SK-N-SH (cell line): ENCODE data around the gene NBEA. TPM values are rescaled to one million over a fixed set of nuclear protein-coding genes. Genes with fewer than 3 reads are reported as not detected.

Source experiments
- CTCF ChIA-PET: fragments of 300-600, 350-600 bp; formaldehyde crosslinking; extraction: SDS; loops from one replicate; lab custom pipeline; 2021; lab: Yijun Ruan, JAX
- POLR2A ChIA-PET: fragments of 350-600 bp; sonication (Branson Sonifier 250); formaldehyde crosslinking; extraction: SDS; loops from one replicate; lab custom pipeline; 2020; ENCODE audit warnings: antibody characterized with exemption, inconsistent platforms; lab: Yijun Ruan, JAX
- DNase-seq: peaks from one replicate; pipeline ENCODE4 v3.0.0; 2012
- H2AFZ ChIP-seq: fragments of 200-600 bp; sonication (generic); 2 replicates; pipeline ENCODE4 v1.8.1; 2016; ENCODE audit warnings: antibody characterized with exemption, mild to moderate bottlenecking, low read depth
- H3F3A ChIP-seq: fragments of 200-600 bp; sonication (generic); replicated peaks from 2 replicates; pipeline ENCODE3; 2016; ENCODE audit warnings: antibody characterized with exemption, mild to moderate bottlenecking; ENCODE audit not compliant: insufficient read depth
- H3K27ac ChIP-seq, 2 experiments: fragments of 200-500 bp in 1 of 2; fragments of 200-600 bp in 1 of 2; sonication (Bioruptor generic) in 1 of 2; sonication (generic), shearing (Covaris generic) in 1 of 2; 2 replicates each; pipeline versions ENCODE4 v1.5.1 to v1.6.1; 2014 to 2016; ENCODE audit warnings: low read depth in 2 of 2, inconsistent platforms in 1 of 2, low read length in 1 of 2, mild to moderate bottlenecking in 1 of 2, mixed read lengths in 1 of 2
- H3K27me3 ChIP-seq: fragments of 200-600 bp; sonication (generic), shearing (Covaris generic); 2 replicates; pipeline ENCODE4 v1.6.1; 2016; ENCODE audit warnings: mixed run types; ENCODE audit not compliant: insufficient read depth
- H3K36me3 ChIP-seq, 2 experiments: fragments of 200-500 bp in 1 of 2; fragments of 200-600 bp in 1 of 2; sonication (Bioruptor generic) in 1 of 2; sonication (generic) in 1 of 2; replicated peaks in 1 of 2; 2 replicates each; pipeline versions ENCODE3 to v1.5.1; 2014 to 2016; ENCODE audit warnings: low read length in 1 of 2, mild to moderate bottlenecking in 1 of 2; ENCODE audit not compliant: insufficient read depth in 2 of 2, control insufficient read depth in 1 of 2
- H3K4me1 ChIP-seq, 2 experiments: fragments of 200-500 bp in 1 of 2; fragments of 200-600 bp in 1 of 2; sonication (Bioruptor generic) in 1 of 2; sonication (generic), shearing (Covaris generic) in 1 of 2; 2 replicates each; pipeline versions ENCODE4 v1.5.1 to v1.6.1; 2014 to 2016; ENCODE audit warnings: low read depth in 1 of 2, low read length in 1 of 2, mixed run types in 1 of 2; ENCODE audit not compliant: insufficient read depth in 2 of 2, control insufficient read depth in 1 of 2
- H3K4me2 ChIP-seq: fragments of 200-600 bp; sonication (generic), shearing (Covaris generic); 2 replicates; pipeline ENCODE4 v1.6.1; 2017; ENCODE audit warnings: mixed run types
- H3K4me3 ChIP-seq, 2 experiments: fragments of 200-500 bp in 1 of 2; fragments of 200-600 bp in 1 of 2; sonication (Bioruptor generic) in 1 of 2; sonication (generic), shearing (Covaris generic) in 1 of 2; 2 replicates each; pipeline versions ENCODE4 v1.5.1 to v1.8.1; 2014 to 2016; ENCODE audit warnings: low read depth in 2 of 2, inconsistent platforms in 1 of 2, low read length in 1 of 2, mild to moderate bottlenecking in 1 of 2, mixed read lengths in 1 of 2, moderate library complexity in 1 of 2
- H3K79me2 ChIP-seq: fragments of 200-600 bp; sonication (generic); 2 replicates; pipeline ENCODE4 v1.8.1; 2017; ENCODE audit warnings: mild to moderate bottlenecking; ENCODE audit not compliant: insufficient read depth
- H3K9ac ChIP-seq: fragments of 200-600 bp; sonication (generic); 2 replicates; pipeline ENCODE4 v1.6.1; 2017; ENCODE audit warnings: mixed run types
- H3K9me2 ChIP-seq: fragments of 200-600 bp; sonication (generic); 2 replicates; pipeline ENCODE4 v1.6.1; 2017; ENCODE audit warnings: mixed run types
- H3K9me3 ChIP-seq: fragments of 200-600 bp; sonication (generic); 2 replicates; pipeline ENCODE4 v1.6.1; 2017; ENCODE audit warnings: mixed run types, mild to moderate bottlenecking, moderate library complexity
- H4K20me1 ChIP-seq: fragments of 200-600 bp; sonication (generic); 2 replicates; pipeline ENCODE4 v1.6.1; 2017; ENCODE audit warnings: mild to moderate bottlenecking, mixed run types; ENCODE audit not compliant: insufficient read depth
- CHD2 ChIP-seq: fragments of 150-350 bp; IDR thresholded peaks from 2 replicates; pipeline ENCODE4 v1.6.1; 2018; ENCODE audit warnings: low read length; ENCODE audit not compliant: partially characterized antibody
- ELF1 ChIP-seq: IDR thresholded peaks from 2 replicates; pipeline ENCODE4 v1.4.0; 2012
- FOXJ3 ChIP-seq: sonication (generic); formaldehyde crosslinking; IDR thresholded peaks from 2 replicates; pipeline ENCODE4 v1.5.1; 2020; ENCODE audit warnings: mild to moderate bottlenecking, missing genetic modification reagents
- GABPA ChIP-seq: IDR thresholded peaks from 2 replicates; pipeline ENCODE4 v1.4.0; 2012; ENCODE audit warnings: low read depth, mild to moderate bottlenecking
- GATA2 ChIP-seq: sonication (generic); formaldehyde crosslinking; IDR thresholded peaks from 2 replicates; pipeline ENCODE4 v1.5.0; 2020; ENCODE audit warnings: mild to moderate bottlenecking, missing genetic modification reagents
- JUND ChIP-seq: IDR thresholded peaks from 2 replicates; pipeline ENCODE4 v1.4.0; 2012
- MXI1 ChIP-seq: IDR thresholded peaks from 2 replicates; pipeline ENCODE4 v1.6.1; 2012; ENCODE audit warnings: mild to moderate bottlenecking, low read depth, low read length, improper control_type of control experiment
- RFX5 ChIP-seq: IDR thresholded peaks from 2 replicates; pipeline ENCODE4 v1.6.1; 2012; ENCODE audit warnings: mild to moderate bottlenecking, improper control_type of control experiment, low read length
- RXRA ChIP-seq: IDR thresholded peaks from 2 replicates; pipeline ENCODE4 v1.4.0; 2012; ENCODE audit warnings: low read depth, mild to moderate bottlenecking, borderline replicate concordance
- SMC3 ChIP-seq: IDR thresholded peaks from 2 replicates; pipeline ENCODE4 v1.6.1; 2012; ENCODE audit warnings: low read depth, low read length, improper control_type of control experiment
- TCF12 ChIP-seq: IDR thresholded peaks from 2 replicates; pipeline ENCODE4 v1.4.0; 2012
- TEAD4 ChIP-seq: IDR thresholded peaks from 2 replicates; pipeline ENCODE4 v1.4.0; 2012; ENCODE audit warnings: mild to moderate bottlenecking, borderline replicate concordance; ENCODE audit not compliant: insufficient read depth
- YY1 ChIP-seq: IDR thresholded peaks from 2 replicates; pipeline ENCODE4 v1.4.0; 2012; ENCODE audit warnings: low read depth, mild to moderate bottlenecking
- WGBS: methylation state at CpG from one replicate; pipeline ENCODE4 v1.1.6; 2017; ENCODE audit warnings: low lambda C conversion rate; 5-methylcytosine and 5-hydroxymethylcytosine counted together
- polyA plus RNA-seq, 3 experiments: library from polyadenylated mRNA; depleted of rRNA; stranded (reverse); fragments of >200 nt; gene quantifications; 2 replicates each; pipeline ENCODE4 v1.2.3, GENCODE V29; 2012
- TF ChIP-seq, protein P1 (sequence below): fragments of 150-350 bp; IDR thresholded peaks from 2 replicates; pipeline ENCODE4 v1.6.1; 2016; ENCODE audit warnings: mild to moderate bottlenecking, low read depth, low read length
- TF ChIP-seq, protein P2 (sequence below): IDR thresholded peaks from 2 replicates; pipeline ENCODE4 v1.4.0; 2012; ENCODE audit warnings: low read depth
- TF ChIP-seq, protein P3 (sequence below): IDR thresholded peaks from 2 replicates; pipeline ENCODE4 v1.4.0; 2012; ENCODE audit warnings: low read depth, borderline replicate concordance
- TF ChIP-seq, protein P4 (sequence below): IDR thresholded peaks from 2 replicates; pipeline ENCODE4; 2012
- TF ChIP-seq, protein P5 (sequence below): fragments of 200-600 bp; sonication (generic); IDR thresholded peaks from 2 replicates; pipeline ENCODE4 v1.6.1; 2017; ENCODE audit warnings: antibody characterized with exemption, mild to moderate bottlenecking, moderate library complexity

The NBEA gene, protein sequence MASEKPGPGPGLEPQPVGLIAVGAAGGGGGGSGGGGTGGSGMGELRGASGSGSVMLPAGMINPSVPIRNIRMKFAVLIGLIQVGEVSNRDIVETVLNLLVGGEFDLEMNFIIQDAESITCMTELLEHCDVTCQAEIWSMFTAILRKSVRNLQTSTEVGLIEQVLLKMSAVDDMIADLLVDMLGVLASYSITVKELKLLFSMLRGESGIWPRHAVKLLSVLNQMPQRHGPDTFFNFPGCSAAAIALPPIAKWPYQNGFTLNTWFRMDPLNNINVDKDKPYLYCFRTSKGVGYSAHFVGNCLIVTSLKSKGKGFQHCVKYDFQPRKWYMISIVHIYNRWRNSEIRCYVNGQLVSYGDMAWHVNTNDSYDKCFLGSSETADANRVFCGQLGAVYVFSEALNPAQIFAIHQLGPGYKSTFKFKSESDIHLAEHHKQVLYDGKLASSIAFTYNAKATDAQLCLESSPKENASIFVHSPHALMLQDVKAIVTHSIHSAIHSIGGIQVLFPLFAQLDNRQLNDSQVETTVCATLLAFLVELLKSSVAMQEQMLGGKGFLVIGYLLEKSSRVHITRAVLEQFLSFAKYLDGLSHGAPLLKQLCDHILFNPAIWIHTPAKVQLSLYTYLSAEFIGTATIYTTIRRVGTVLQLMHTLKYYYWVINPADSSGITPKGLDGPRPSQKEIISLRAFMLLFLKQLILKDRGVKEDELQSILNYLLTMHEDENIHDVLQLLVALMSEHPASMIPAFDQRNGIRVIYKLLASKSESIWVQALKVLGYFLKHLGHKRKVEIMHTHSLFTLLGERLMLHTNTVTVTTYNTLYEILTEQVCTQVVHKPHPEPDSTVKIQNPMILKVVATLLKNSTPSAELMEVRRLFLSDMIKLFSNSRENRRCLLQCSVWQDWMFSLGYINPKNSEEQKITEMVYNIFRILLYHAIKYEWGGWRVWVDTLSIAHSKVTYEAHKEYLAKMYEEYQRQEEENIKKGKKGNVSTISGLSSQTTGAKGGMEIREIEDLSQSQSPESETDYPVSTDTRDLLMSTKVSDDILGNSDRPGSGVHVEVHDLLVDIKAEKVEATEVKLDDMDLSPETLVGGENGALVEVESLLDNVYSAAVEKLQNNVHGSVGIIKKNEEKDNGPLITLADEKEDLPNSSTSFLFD (N-terminal part only)
- 12.3 and 17.1 TPM in 2 replicates for polyA plus RNA-seq (2012; rRNA removed)
- polyA plus RNA-seq (2012; cell fraction: cytosol; rRNA removed), result 16.7 and 18.2 TPM in 2 replicates
- 8.7 and 17.7 TPM in 2 replicates for polyA plus RNA-seq (2012; cell fraction: nucleus; rRNA removed)

DNA sequence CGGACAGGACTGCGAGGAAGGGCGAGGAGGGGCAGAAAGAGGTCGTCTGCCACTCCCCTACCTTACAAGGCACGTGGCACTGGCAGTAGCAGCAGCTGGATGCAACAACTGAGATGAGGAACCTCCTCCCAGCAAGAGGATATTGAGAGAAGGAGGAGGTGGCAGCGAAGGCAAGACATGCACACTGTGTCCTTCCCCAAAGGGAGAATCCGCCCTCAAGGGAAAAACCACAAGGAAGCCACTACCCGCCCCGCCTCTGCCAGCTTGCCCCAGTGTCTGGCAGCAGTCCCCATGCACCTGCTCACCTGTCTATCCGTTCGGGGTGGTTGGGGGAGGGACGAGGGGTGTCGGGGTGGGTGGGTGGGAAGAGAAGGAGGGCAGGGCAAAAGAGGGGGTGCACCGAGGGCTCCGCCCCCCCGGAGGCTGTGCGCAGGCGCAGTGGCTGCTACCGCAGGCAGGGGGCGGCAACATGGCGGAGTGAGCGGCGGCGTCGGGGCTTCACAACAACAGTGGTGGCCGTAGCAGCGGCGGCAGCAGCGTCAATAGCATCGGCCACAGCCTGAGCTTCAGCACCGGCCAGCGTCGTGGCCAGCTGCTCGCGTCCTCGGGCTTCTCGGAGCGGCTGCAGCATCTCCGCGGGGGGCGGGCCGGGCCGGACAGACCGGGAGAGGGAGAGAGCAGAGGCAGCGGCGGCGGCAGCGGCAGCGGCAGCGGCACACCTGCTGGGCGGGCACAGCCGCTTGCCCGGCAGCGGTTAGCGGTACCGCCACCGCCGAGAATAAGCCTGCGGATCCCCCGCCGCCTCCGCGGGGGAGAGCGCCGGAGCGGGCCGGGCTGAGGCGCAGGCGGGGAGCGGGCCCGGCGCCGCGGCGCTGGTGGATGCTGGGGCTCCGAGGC lies at the start of gene NBEA:
NBEA (plus strand) TSS at position 436 of the 897 bp plus-strand sequence. CDS start 551 bp downstream, outside the sequence.
- peak within 1 kb of the TSS; percentile 40 to 88; a peak in 2 of 4 replicates for H3K27ac ChIP-seq
- H3K36me3 ChIP-seq, result no peaks in the 10 kb centered on the region
- H3K4me1 ChIP-seq, result peaks cover 9 to 13% of the 10 kb centered on the region in 2 experiments
- no peaks in the 10 kb centered on the region for H3K9me2 ChIP-seq
- no peaks in the 10 kb centered on the region for H3K27me3 ChIP-seq
- 0% methylated on average over 10 of the region's 76 CpGs for WGBS
- H3K79me2 ChIP-seq, result peaks cover 23% of the 10 kb centered on the region
- ChIA-PET CTCF (interaction anchor here (0.5 kb wide), 1 partner anchor 77 kb away, joined by 3 read pairs; no protein-coding TSS in a partner anchor), POLR2A (no interaction called here)
- peaks cover 4% of the 10 kb centered on the region; the same call in 1 of the 2 replicates for H4K20me1 ChIP-seq
- no peaks in the 10 kb centered on the region for H3K9me3 ChIP-seq
- H2AFZ ChIP-seq, result peak within 1 kb of the TSS; percentile 91
- H3K4me3 ChIP-seq, result peak within 1 kb of the TSS; percentile 71 to 95
- peaks cover 6% of the 10 kb centered on the region for H3F3A ChIP-seq
- DNase-seq, result peak; percentile 94
- peak within 1 kb of the TSS; percentile 64; the same call in 1 of the 2 replicates for H3K9ac ChIP-seq
- peak within 1 kb of the TSS; percentile 96 for H3K4me2 ChIP-seq
- TF ChIP-seq GABPA, result no peak
- TF ChIP-seq, protein P1, sequence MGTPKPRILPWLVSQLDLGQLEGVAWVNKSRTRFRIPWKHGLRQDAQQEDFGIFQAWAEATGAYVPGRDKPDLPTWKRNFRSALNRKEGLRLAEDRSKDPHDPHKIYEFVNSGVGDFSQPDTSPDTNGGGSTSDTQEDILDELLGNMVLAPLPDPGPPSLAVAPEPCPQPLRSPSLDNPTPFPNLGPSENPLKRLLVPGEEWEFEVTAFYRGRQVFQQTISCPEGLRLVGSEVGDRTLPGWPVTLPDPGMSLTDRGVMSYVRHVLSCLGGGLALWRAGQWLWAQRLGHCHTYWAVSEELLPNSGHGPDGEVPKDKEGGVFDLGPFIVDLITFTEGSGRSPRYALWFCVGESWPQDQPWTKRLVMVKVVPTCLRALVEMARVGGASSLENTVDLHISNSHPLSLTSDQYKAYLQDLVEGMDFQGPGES, result no peak
- TF ChIP-seq, protein P2, sequence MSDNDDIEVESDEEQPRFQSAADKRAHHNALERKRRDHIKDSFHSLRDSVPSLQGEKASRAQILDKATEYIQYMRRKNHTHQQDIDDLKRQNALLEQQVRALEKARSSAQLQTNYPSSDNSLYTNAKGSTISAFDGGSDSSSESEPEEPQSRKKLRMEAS, result peak; percentile 82
- TF ChIP-seq, protein P3, sequence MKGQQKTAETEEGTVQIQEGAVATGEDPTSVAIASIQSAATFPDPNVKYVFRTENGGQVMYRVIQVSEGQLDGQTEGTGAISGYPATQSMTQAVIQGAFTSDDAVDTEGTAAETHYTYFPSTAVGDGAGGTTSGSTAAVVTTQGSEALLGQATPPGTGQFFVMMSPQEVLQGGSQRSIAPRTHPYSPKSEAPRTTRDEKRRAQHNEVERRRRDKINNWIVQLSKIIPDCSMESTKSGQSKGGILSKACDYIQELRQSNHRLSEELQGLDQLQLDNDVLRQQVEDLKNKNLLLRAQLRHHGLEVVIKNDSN, result no peak; the same call in 1 of the 2 replicates
- TF ChIP-seq GATA2 (CRISPR knock-in tag), result no peak
- TF ChIP-seq ELF1, result no peak
- TF ChIP-seq MXI1, result peak; percentile 95
- TF ChIP-seq, protein P4, sequence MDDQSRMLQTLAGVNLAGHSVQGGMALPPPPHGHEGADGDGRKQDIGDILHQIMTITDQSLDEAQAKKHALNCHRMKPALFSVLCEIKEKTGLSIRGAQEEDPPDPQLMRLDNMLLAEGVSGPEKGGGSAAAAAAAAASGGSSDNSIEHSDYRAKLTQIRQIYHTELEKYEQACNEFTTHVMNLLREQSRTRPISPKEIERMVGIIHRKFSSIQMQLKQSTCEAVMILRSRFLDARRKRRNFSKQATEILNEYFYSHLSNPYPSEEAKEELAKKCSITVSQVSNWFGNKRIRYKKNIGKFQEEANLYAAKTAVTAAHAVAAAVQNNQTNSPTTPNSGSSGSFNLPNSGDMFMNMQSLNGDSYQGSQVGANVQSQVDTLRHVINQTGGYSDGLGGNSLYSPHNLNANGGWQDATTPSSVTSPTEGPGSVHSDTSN, result no peak
- no peak for TF ChIP-seq TEAD4
- TF ChIP-seq RFX5, result no peak
- no peak for TF ChIP-seq RXRA
- no peak for TF ChIP-seq TCF12
- no peak for TF ChIP-seq JUND
- TF ChIP-seq CHD2, result peak; percentile 12
- TF ChIP-seq YY1, result peak; percentile 88
- TF ChIP-seq, protein P5, sequence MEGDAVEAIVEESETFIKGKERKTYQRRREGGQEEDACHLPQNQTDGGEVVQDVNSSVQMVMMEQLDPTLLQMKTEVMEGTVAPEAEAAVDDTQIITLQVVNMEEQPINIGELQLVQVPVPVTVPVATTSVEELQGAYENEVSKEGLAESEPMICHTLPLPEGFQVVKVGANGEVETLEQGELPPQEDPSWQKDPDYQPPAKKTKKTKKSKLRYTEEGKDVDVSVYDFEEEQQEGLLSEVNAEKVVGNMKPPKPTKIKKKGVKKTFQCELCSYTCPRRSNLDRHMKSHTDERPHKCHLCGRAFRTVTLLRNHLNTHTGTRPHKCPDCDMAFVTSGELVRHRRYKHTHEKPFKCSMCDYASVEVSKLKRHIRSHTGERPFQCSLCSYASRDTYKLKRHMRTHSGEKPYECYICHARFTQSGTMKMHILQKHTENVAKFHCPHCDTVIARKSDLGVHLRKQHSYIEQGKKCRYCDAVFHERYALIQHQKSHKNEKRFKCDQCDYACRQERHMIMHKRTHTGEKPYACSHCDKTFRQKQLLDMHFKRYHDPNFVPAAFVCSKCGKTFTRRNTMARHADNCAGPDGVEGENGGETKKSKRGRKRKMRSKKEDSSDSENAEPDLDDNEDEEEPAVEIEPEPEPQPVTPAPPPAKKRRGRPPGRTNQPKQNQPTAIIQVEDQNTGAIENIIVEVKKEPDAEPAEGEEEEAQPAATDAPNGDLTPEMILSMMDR, result no peak
- TF ChIP-seq SMC3, result no peak
- TF ChIP-seq FOXJ3, result no peak
